KMS-11 (cell line): ENCODE measurements around the gene PAMR1.

Source experiments
- H2AFZ ChIP-seq: fragments of 200-600 bp; sonication (generic); 2 replicates; pipeline ENCODE4 v1.6.1; 2016; ENCODE audit warnings: antibody characterized with exemption, mixed run types, low read depth
- H3K27ac ChIP-seq: fragments of 200-600 bp; sonication (generic); 2 replicates; pipeline ENCODE4 v1.6.1; 2016; ENCODE audit warnings: mild to moderate bottlenecking, mixed run types
- H3K27me3 ChIP-seq: fragments of 200-600 bp; sonication (generic); 2 replicates; pipeline ENCODE4 v1.6.1; 2017; ENCODE audit warnings: mild to moderate bottlenecking, low read depth, mixed run types, moderate library complexity; ENCODE audit not compliant: insufficient read depth
- H3K36me3 ChIP-seq: fragments of 200-600 bp; sonication (generic); 2 replicates; pipeline ENCODE4 v1.6.1; 2017; ENCODE audit warnings: mild to moderate bottlenecking, mixed run types; ENCODE audit not compliant: insufficient read depth
- H3K4me1 ChIP-seq: fragments of 200-600 bp; sonication (generic); 2 replicates; pipeline ENCODE4 v1.6.1; 2016; ENCODE audit warnings: mild to moderate bottlenecking, low read depth, mixed run types; ENCODE audit not compliant: poor library complexity, severe bottlenecking
- H3K4me2 ChIP-seq: fragments of 200-600 bp; sonication (generic); 2 replicates; pipeline ENCODE4 v1.7.0; 2016; ENCODE audit warnings: mild to moderate bottlenecking, mixed run types
- H3K4me3 ChIP-seq: fragments of 200-600 bp; sonication (generic); IDR thresholded peaks from 2 replicates; pipeline ENCODE4 v1.6.1; 2017; ENCODE audit warnings: low read depth, low read length, mixed read lengths; ENCODE audit not compliant: insufficient read depth
- H3K79me2 ChIP-seq: fragments of 200-600 bp; sonication (generic); 2 replicates; pipeline ENCODE4 v1.6.1; 2016; ENCODE audit warnings: low read depth, mixed run types; ENCODE audit not compliant: insufficient read depth
- H3K9ac ChIP-seq: fragments of 200-600 bp; sonication (generic); 2 replicates; pipeline ENCODE4 v1.6.1; 2016; ENCODE audit warnings: mild to moderate bottlenecking, mixed run types
- H4K20me1 ChIP-seq: fragments of 200-600 bp; sonication (generic); 2 replicates; pipeline ENCODE4 v1.6.1; 2016; ENCODE audit warnings: mild to moderate bottlenecking, mixed run types; ENCODE audit not compliant: insufficient read depth
- CTCF ChIP-seq: fragments of 200-600 bp; sonication (generic); conservative IDR thresholded peaks from 2 replicates; pipeline ENCODE4 v1.6.1; 2017; ENCODE audit warnings: low read depth, mild to moderate bottlenecking, antibody characterized with exemption, low read length, moderate library complexity, mixed read lengths

The PAMR1 gene

DNA sequence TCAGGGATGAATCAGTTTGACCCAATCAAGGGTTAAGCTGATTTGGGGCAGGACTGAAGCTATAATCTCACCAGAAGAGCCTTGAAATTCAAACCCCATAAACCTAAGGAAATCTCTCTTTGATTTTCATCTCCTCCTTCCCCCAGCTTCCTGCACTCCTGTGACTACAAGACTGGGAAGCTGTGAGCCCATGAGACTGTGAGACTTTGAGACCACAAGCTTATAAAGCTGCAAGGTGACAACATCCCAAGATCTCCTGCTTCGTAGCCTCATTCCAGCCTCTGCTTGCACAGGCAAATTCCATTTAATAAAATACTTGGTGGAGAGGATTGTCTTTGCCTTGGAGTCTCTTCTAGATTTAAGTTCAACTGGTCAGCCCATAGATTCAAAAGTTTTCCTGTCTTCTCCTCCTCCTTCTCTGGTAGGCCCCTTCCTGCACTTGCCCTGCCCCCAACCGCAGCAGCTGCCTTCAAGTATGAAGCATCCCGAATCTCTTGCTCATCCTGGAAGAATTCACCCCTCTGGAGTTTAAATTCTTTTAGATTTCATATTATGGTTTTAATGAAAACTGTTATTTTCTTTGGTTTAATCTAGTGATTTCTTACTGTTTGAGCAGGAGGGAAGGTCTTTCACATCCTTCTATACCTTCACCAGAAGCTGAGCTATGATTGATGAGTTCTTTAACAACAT is 42.1 kb downstream of the PAMR1 start:
- no peak overlapping the region for H3K4me2 ChIP-seq
- TF ChIP-seq CTCF = no peak
- H3K27ac ChIP-seq = no peak overlapping the region
- no peaks in the 10 kb centered on the region for H3K4me1 ChIP-seq
- no peak overlapping the region for H3K9ac ChIP-seq
- no peaks in the 10 kb centered on the region; the same call in 1 of the 2 replicates for H3K27me3 ChIP-seq
- no peak overlapping the region for H2AFZ ChIP-seq
- H4K20me1 ChIP-seq = no peaks in the 10 kb centered on the region
- no peak overlapping the region for H3K4me3 ChIP-seq
- no peaks in the 10 kb centered on the region for H3K79me2 ChIP-seq
- H3K36me3 ChIP-seq = no peaks in the 10 kb centered on the region

DNA sequence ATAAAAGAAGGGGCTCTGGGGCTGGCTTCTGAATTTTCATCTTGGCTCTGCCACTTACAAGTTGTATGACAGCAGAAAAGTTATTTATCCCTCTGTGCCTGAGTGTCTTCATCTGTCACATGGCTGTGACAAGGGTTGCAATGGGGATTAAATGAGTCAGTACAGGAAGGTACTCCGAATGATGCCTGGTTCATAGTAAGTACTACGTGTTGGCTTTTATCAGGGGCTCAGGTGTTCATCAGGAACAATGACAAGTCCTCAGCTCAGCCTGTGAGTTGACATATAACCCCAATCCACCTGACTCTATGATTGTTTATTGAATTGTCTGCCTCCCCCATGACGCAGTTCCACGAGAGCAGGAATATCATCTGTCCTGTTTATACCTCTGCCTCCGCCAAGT is 45.7 kb downstream of the PAMR1 start:
- no peak overlapping the region for H3K4me2 ChIP-seq
- no peak overlapping the region for H3K27ac ChIP-seq
- H3K79me2 ChIP-seq = no peaks in the 10 kb centered on the region
- H3K4me1 ChIP-seq = no peaks in the 10 kb centered on the region
- no peaks in the 10 kb centered on the region for H4K20me1 ChIP-seq
- H3K36me3 ChIP-seq = no peaks in the 10 kb centered on the region
- no peak overlapping the region for H3K4me3 ChIP-seq
- no peaks in the 10 kb centered on the region for H3K27me3 ChIP-seq
- no peak overlapping the region for H3K9ac ChIP-seq
- H2AFZ ChIP-seq = no peak overlapping the region
- TF ChIP-seq CTCF = no peak

- H3K36me3 ChIP-seq = no peaks in the 10 kb centered on the region
- no peak overlapping the region for H3K27ac ChIP-seq
- H2AFZ ChIP-seq = no peak overlapping the region
- H3K4me1 ChIP-seq = no peaks in the 10 kb centered on the region
- no peaks in the 10 kb centered on the region for H3K27me3 ChIP-seq
- no peak overlapping the region for H3K4me2 ChIP-seq
- no peak for TF ChIP-seq CTCF
- no peaks in the 10 kb centered on the region for H3K79me2 ChIP-seq
- H3K4me3 ChIP-seq = no peak overlapping the region
- no peaks in the 10 kb centered on the region for H4K20me1 ChIP-seq
- H3K9ac ChIP-seq = no peak overlapping the region
Observed at GRCh38 chr11:35478471-35479091, 46.8 kb downstream of the PAMR1 start.

DNA sequence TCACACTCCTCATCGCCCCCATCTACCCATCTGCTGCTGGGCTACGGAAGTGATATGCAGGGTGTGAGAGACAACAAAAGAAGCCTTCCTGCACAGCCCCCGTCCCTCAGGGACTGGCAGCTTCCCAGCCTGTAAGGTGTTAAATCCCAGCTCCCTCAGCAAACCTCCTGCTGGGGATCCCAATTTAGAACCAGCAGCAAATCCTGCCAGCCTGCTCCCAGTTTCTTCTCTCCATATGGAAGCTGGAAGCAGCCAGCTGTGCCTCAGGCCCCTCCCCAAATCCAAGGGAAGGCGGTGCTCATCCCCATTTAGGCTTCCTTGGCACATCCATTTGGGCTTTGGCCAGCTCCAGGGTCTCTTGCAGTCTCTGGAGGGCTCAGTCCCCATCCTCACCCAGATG is 47.5 kb downstream of the PAMR1 start:
- no peak overlapping the region for H2AFZ ChIP-seq
- H3K9ac ChIP-seq = no peak overlapping the region
- H3K4me1 ChIP-seq = no peaks in the 10 kb centered on the region
- H3K4me3 ChIP-seq = no peak overlapping the region
- H4K20me1 ChIP-seq = no peaks in the 10 kb centered on the region
- no peak for TF ChIP-seq CTCF
- H3K4me2 ChIP-seq = no peak overlapping the region
- H3K27me3 ChIP-seq = no peaks in the 10 kb centered on the region
- no peak overlapping the region for H3K27ac ChIP-seq
- H3K36me3 ChIP-seq = no peaks in the 10 kb centered on the region
- no peaks in the 10 kb centered on the region for H3K79me2 ChIP-seq
